HEK293 (cell line): ENCODE results near the gene IFT80.

Experiments
- CTCF ChIP-seq: fragments of 450-650 bp; formaldehyde crosslinking; IDR thresholded peaks from 2 replicates; pipeline ENCODE4 v1.5.1; 2016; ENCODE audit warnings: missing biosample characterization, missing genetic modification characterization
- ZFHX2 ChIP-seq: fragments of 450-650 bp; formaldehyde crosslinking; conservative IDR thresholded peaks from 2 replicates; pipeline ENCODE4 v1.5.1; 2016; ENCODE audit warnings: missing biosample characterization, missing genetic modification characterization
- ZNF530 ChIP-seq: fragments of 450-650 bp; formaldehyde crosslinking; IDR thresholded peaks from 2 replicates; pipeline ENCODE4 v1.5.1; 2016; ENCODE audit warnings: low read depth, missing biosample characterization, missing genetic modification characterization

- TF ChIP-seq ZFHX2 (no peak), CTCF (no peak), ZNF530 (no peak)
Observed at GRCh38 chr3:160402221-160403027, 3.4 kb upstream of the IFT80 start.
